Uterus (tissue), 4 donors: ENCODE data around the gene VGLL3. TPM values are rescaled to one million over a fixed set of nuclear protein-coding genes. Genes with fewer than 3 reads are reported as not detected.

ENCODE experiments used
- DNase-seq, 2 donors: peaks; one replicate each; pipeline ENCODE4 v3.0.0-alpha.2; 2019 to 2020
- H3K27ac ChIP-seq, 2 donors: fragments of 200-600 bp; sonication (generic); 1 replicate in 1 of 2; 2 replicates in 1 of 2; pipeline ENCODE4 v1.5.1; 2016 to 2018
- H3K27me3 ChIP-seq, 2 donors: fragments of 200-600 bp; sonication (generic); one replicate each; pipeline ENCODE4 v1.5.1; 2018 to 2019; ENCODE audit warnings: control low read depth in 1 of 2
- H3K36me3 ChIP-seq, 2 donors: fragments of 200-600 bp; sonication (generic); one replicate each; pipeline ENCODE4 v1.5.1; 2019; ENCODE audit warnings: control low read depth in 1 of 2
- H3K4me1 ChIP-seq, 2 donors: fragments of 200-600 bp; sonication (generic); one replicate each; pipeline ENCODE4 v1.5.1; 2018 to 2019; ENCODE audit warnings: control low read depth in 1 of 2
- H3K4me3 ChIP-seq, 2 donors: fragments of 200-600 bp; sonication (generic); 1 replicate in 1 of 2; 2 replicates in 1 of 2; pipeline ENCODE4 v1.5.1; 2018 to 2019; ENCODE audit warnings: mild to moderate bottlenecking in 1 of 2
- H3K9me3 ChIP-seq, 2 donors: fragments of 200-600 bp; sonication (generic); one replicate each; pipeline ENCODE4 v1.5.1; 2019; ENCODE audit warnings: control low read depth in 1 of 2
- CTCF ChIP-seq, 4 experiments: fragments of 200-600 bp in 2 of 4; fragments of 450-650 bp in 2 of 4; sonication (generic) in 2 of 4; IDR thresholded peaks; one replicate each; pipeline ENCODE4 v1.5.1; 2016 to 2019; ENCODE audit warnings: antibody characterized with exemption in 4 of 4, mild to moderate bottlenecking in 2 of 4, moderate library complexity in 1 of 4
- POLR2A ChIP-seq, 2 donors: fragments of 450-650 bp; IDR thresholded peaks; one replicate each; pipeline ENCODE4 v1.6.1; 2016; ENCODE audit warnings: antibody characterized with exemption in 2 of 2, mild to moderate bottlenecking in 1 of 2, moderate library complexity in 1 of 2
- intact Hi-C: fragments of 100-400 bp; cut with DNase I; formaldehyde crosslinking; loops from one replicate; pipeline ENCODE4 v1.15.1; 2023; ENCODE audit warnings: low total_unique reads
- total RNA-seq, 4 donors: library from RNA; depleted of rRNA in 3 of 4; stranded (reverse); fragments of >200 nt in 3 of 4; gene quantifications; one replicate each; pipeline versions ENCODE4 v1.1.0 to v1.2.4, GENCODE V29; 2014 to 2023
- donor health status: DM: yes; HTN: yes; CAD: no.

VGLL3 gene
- total RNA-seq, 4 donors from 2014 or later: 11.3 to 37.5 (median 20.9) TPM

GRCh38 chr3:86995537-86995936, 4.6 kb upstream of the VGLL3 start:
- no peaks in the 10 kb centered on the region for H3K9me3 ChIP-seq
- no peaks in the 10 kb centered on the region for H3K4me1 ChIP-seq
- TF ChIP-seq POLR2A (IDR thresholded peaks at IDR 0.05) (no peak), CTCF (IDR thresholded peaks at IDR 0.05) (no peak)
- no peak for DNase-seq
- intact Hi-C loops: no loop called here
- no peak overlapping the region for H3K27ac ChIP-seq
- no peak overlapping the region for H3K4me3 ChIP-seq
- no peaks in the 10 kb centered on the region for H3K27me3 ChIP-seq
- H3K36me3 ChIP-seq: no peaks in the 10 kb centered on the region

GRCh38 chr3:86993704-86994103, 2.8 kb upstream of the VGLL3 start:
- H3K4me3 ChIP-seq: no peak overlapping the region
- intact Hi-C loops: no loop called here
- H3K27ac ChIP-seq: peak overlapping the region in 1 of 2 donors; percentile 21
- DNase-seq: no peak
- H3K27me3 ChIP-seq: no peaks in the 10 kb centered on the region
- no peaks in the 10 kb centered on the region for H3K4me1 ChIP-seq
- H3K36me3 ChIP-seq: no peaks in the 10 kb centered on the region
- TF ChIP-seq CTCF (IDR thresholded peaks at IDR 0.05) (no peak), POLR2A (IDR thresholded peaks at IDR 0.05) (no peak)
- no peaks in the 10 kb centered on the region for H3K9me3 ChIP-seq

GRCh38 chr3:86991840-86992435, 989 bp upstream of the VGLL3 start:
- H3K27me3 ChIP-seq: no peaks in the 10 kb centered on the region
- no peaks in the 10 kb centered on the region for H3K9me3 ChIP-seq
- TF ChIP-seq CTCF (IDR thresholded peaks at IDR 0.05) (no peak), POLR2A (IDR thresholded peaks at IDR 0.05) (no peak)
- peak overlapping the region; percentile 90 to 92 for H3K27ac ChIP-seq
- H3K4me1 ChIP-seq: no peaks in the 10 kb centered on the region
- H3K36me3 ChIP-seq: no peaks in the 10 kb centered on the region
- DNase-seq: peak in 1 of 2 donors; percentile 18
- peak overlapping the region; percentile 62 to 91 for H3K4me3 ChIP-seq
- intact Hi-C loops: no loop called here

- TF ChIP-seq CTCF (IDR thresholded peaks at IDR 0.05): no peak
- no peak for TF ChIP-seq POLR2A (IDR thresholded peaks at IDR 0.05)
- Histone ChIP-seq H3K4me1 (no peaks in the 10 kb centered on the region), H3K9me3 (no peaks in the 10 kb centered on the region), H3K27me3 (no peaks in the 10 kb centered on the region), H3K36me3 (no peaks in the 10 kb centered on the region), H3K4me3 (peak overlapping the region; percentile 62 to 91), H3K27ac (peak overlapping the region; percentile 90 to 92)
- DNase-seq: no peak
- intact Hi-C loops: no loop called here
Observed at GRCh38 chr3:86991482-86991815, 500 bp upstream of the VGLL3 start.

- peak; percentile 43 to 56 for DNase-seq
- peaks cover 0 to 5% of the 10 kb centered on the region in 2 donors for H3K4me1 ChIP-seq
- no peaks in the 10 kb centered on the region for H3K9me3 ChIP-seq
- intact Hi-C loops: no loop called here
- no peaks in the 10 kb centered on the region for H3K36me3 ChIP-seq
- peak overlapping the region; percentile 62 to 91 for H3K4me3 ChIP-seq
- H3K27me3 ChIP-seq: no peaks in the 10 kb centered on the region
- H3K27ac ChIP-seq: peak overlapping the region; percentile 90 to 92
- TF ChIP-seq CTCF (IDR thresholded peaks at IDR 0.05): no peak
- no peak for TF ChIP-seq POLR2A (IDR thresholded peaks at IDR 0.05)
Observed at GRCh38 chr3:86990012-86990733, 776 bp downstream of the VGLL3 start.
